GM23248 (cell line): ENCODE data around the gene B4GALT5. TPM values are rescaled to one million over a fixed set of nuclear protein-coding genes. Genes with fewer than 3 reads are reported as not detected.
"Not testable (repeated sequence)": the region's sequence is repeated elsewhere in the genome, so short reads cannot be mapped to it uniquely, and the experiment has no call there.

Experiments
- DNase-seq: peaks from one replicate; pipeline ENCODE4 v3.0.0-alpha.2; 2015
- H2AFZ ChIP-seq: fragments of 200-600 bp; sonication (generic); 2 replicates; pipeline ENCODE4 v1.6.1; 2016; ENCODE audit warnings: antibody characterized with exemption
- H3F3A ChIP-seq: fragments of 200-600 bp; sonication (generic); 2 replicates; pipeline ENCODE4 v1.6.1; 2016; ENCODE audit warnings: mild to moderate bottlenecking, antibody characterized with exemption, mixed run types; ENCODE audit not compliant: insufficient read depth
- H3K27ac ChIP-seq: fragments of 200-600 bp; sonication (generic); 2 replicates; pipeline ENCODE4 v1.5.1; 2016; ENCODE audit warnings: mild to moderate bottlenecking
- H3K27me3 ChIP-seq: fragments of 200-600 bp; sonication (generic); replicated peaks from 2 replicates; pipeline ENCODE4 v1.6.1; 2016; ENCODE audit warnings: mild to moderate bottlenecking; ENCODE audit not compliant: insufficient read depth
- H3K36me3 ChIP-seq: fragments of 200-600 bp; sonication (generic); 2 replicates; pipeline ENCODE4 v1.6.1; 2016; ENCODE audit warnings: low read depth, mild to moderate bottlenecking
- H3K4me1 ChIP-seq: fragments of 200-600 bp; sonication (generic); 2 replicates; pipeline ENCODE4 v1.6.1; 2016; ENCODE audit warnings: mild to moderate bottlenecking; ENCODE audit not compliant: insufficient read depth
- H3K4me2 ChIP-seq: fragments of 200-600 bp; sonication (generic); one replicate; pipeline ENCODE4 v1.6.1; 2016; ENCODE audit warnings: mild to moderate bottlenecking; ENCODE audit not compliant: unreplicated experiment
- H3K4me3 ChIP-seq: fragments of 200-600 bp; sonication (generic); 2 replicates; pipeline ENCODE4 v1.5.1; 2016; ENCODE audit warnings: mild to moderate bottlenecking
- H3K79me2 ChIP-seq: fragments of 200-600 bp; sonication (generic); 2 replicates; pipeline ENCODE4 v1.6.1; 2016; ENCODE audit warnings: mild to moderate bottlenecking; ENCODE audit not compliant: insufficient read depth
- H3K9ac ChIP-seq: fragments of 200-600 bp; sonication (generic); 2 replicates; pipeline ENCODE4 v1.6.1; 2016; ENCODE audit warnings: mild to moderate bottlenecking
- H3K9me2 ChIP-seq: fragments of 200-600 bp; sonication (generic); 2 replicates; pipeline ENCODE4 v1.6.1; 2016; ENCODE audit warnings: mixed run types, mild to moderate bottlenecking, moderate library complexity; ENCODE audit not compliant: insufficient read depth
- H3K9me3 ChIP-seq: fragments of 200-600 bp; sonication (generic); one replicate; pipeline ENCODE4 v1.6.1; 2017; ENCODE audit warnings: low read depth
- H4K20me1 ChIP-seq: fragments of 200-600 bp; sonication (generic); 2 replicates; pipeline ENCODE4 v1.6.0; 2016; ENCODE audit not compliant: insufficient read depth
- EZH2 ChIP-seq: fragments of 200-600 bp; sonication (generic); IDR thresholded peaks from 2 replicates; pipeline ENCODE4 v1.6.1; 2018; ENCODE audit warnings: antibody characterized with exemption, mild to moderate bottlenecking; ENCODE audit not compliant: insufficient read depth, poor library complexity, severe bottlenecking
- EZH2phosphoT487 ChIP-seq: fragments of 200-600 bp; sonication (generic); IDR thresholded peaks from 2 replicates; pipeline ENCODE4 v1.6.1; 2018; ENCODE audit warnings: antibody characterized with exemption, moderate library complexity, mild to moderate bottlenecking, low read depth; ENCODE audit not compliant: insufficient read depth
- WGBS, 2 experiments: methylation state at CpG; one replicate each; pipeline ENCODE4 v1.1.6; 2015 to 2017; ENCODE audit warnings: low lambda C conversion rate in 2 of 2, low coverage in 1 of 2; ENCODE audit errors: missing lambda C conversion rate in 2 of 2; 5-methylcytosine and 5-hydroxymethylcytosine counted together
- in situ Hi-C: fragments of 300-500 bp; cut with MboI; formaldehyde crosslinking; loops from 2 replicates; pipeline ENCODE4 v1.15.0; 2020
- polyA plus RNA-seq: library from polyadenylated mRNA; unstranded; fragments of >200 nt; fragmentation: Nextera tagmentation; extraction: Ambion mirVana; gene quantifications from 2 replicates; pipeline ENCODE4 v1.2.1, GENCODE V29; 2016
- total RNA-seq: library from RNA; depleted of rRNA; stranded (reverse); fragments of >200 nt; shearing (Covaris generic); gene quantifications from 2 replicates; pipeline ENCODE4 v1.2.3, GENCODE V29; 2014

The B4GALT5 gene
- total and polyA plus RNA-seq, 2 experiments from 2014 or later: 4.2 to 16.9 TPM

DNA sequence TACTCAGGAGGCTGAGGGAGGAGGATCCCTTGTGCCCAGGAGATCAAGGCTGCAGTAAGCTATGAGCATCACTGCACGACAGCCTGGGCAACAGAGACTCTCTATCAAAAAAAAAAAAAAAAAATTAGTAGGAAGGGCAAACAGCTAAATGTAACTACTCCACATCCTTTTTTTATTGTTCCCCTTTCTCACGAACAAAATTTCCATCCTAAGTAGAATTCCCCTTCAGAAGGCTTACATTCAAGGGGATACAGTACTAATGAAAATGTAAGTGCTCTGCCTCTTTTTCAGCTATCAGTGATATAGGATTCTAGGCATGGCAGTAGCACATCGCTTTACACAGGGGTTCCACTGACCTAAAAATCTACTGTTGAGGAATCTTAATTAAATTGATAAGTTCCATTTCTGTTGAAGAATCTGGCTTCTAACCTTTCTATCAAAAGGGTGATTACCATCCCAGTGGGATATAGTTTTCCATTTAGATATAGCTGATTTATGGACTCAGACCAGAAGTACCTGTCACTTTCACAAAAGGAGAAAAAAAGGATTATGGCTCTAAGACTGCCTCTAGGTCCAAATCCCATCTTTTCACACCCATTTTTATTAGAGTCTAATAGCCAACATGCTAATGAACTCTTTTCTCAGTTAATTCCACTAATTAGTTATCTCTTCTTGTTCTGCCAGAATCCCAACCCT lies 2.6 kb downstream of the B4GALT5 start:
- H3K79me2 ChIP-seq: peaks cover 81% of the 10 kb centered on the region
- DNase-seq: no peak
- H3K9me3 ChIP-seq: no peaks in the 10 kb centered on the region
- TF ChIP-seq EZH2 (no peak), EZH2phosphoT487 (no peak)
- H2AFZ ChIP-seq: no peak overlapping the region
- H3F3A ChIP-seq: peaks cover 14% of the 10 kb centered on the region
- H3K4me1 ChIP-seq: peaks cover 26% of the 10 kb centered on the region
- no peaks in the 10 kb centered on the region for H3K9me2 ChIP-seq
- H3K36me3 ChIP-seq: no peaks in the 10 kb centered on the region
- no peak overlapping the region for H3K9ac ChIP-seq
- peak overlapping the region; percentile 87 for H3K4me2 ChIP-seq
- H3K27me3 ChIP-seq: no peaks in the 10 kb centered on the region
- H3K4me3 ChIP-seq: peak overlapping the region; percentile 85
- in situ Hi-C loops: no loop called here
- peaks cover 3% of the 10 kb centered on the region for H4K20me1 ChIP-seq
- no peak overlapping the region for H3K27ac ChIP-seq
- WGBS, 2 experiments: 79 to 80% methylated on average over 3 of the region's 3 CpGs

DNA sequence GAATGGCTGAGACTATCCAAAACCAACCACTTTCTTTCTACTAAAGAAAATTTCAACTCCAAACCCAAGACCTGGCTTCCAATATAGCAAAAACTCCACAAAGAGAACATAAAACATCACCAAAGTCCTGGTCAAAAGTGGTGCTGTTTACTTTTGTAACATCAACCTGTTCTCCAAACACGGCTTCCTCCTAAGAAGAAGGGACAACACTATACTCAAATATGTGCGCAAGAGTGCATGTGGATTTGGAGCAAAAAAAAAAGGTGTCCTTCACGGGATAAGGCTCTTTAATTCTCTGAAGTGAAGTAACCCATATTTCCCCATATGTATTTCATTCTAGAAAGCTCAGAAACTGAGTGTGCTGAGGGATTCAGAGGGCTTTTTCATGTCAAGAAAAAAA lies 6.6 kb downstream of the B4GALT5 start:
- TF ChIP-seq EZH2phosphoT487 (no peak), EZH2 (no peak)
- 66 to 67% methylated on average over 3 of the region's 3 CpGs for WGBS, 2 experiments
- Histone ChIP-seq H4K20me1 (peaks cover 3% of the 10 kb centered on the region), H3K9me3 (no peaks in the 10 kb centered on the region), H3K4me2 (no peak overlapping the region), H3K79me2 (peaks cover 99% of the 10 kb centered on the region), H3K4me1 (peaks cover 34% of the 10 kb centered on the region), H3K9ac (no peak overlapping the region), H3K36me3 (no peaks in the 10 kb centered on the region), H3F3A (peaks cover 29% of the 10 kb centered on the region), H3K4me3 (no peak overlapping the region), H3K27ac (0 out of 2 replicates have a peak overlapping the region, but pooled peaks have one; percentile 7), H3K9me2 (no peaks in the 10 kb centered on the region), H3K27me3 (no peaks in the 10 kb centered on the region), H2AFZ (no peak overlapping the region)
- DNase-seq: no peak
- in situ Hi-C loops: no loop called here

DNA sequence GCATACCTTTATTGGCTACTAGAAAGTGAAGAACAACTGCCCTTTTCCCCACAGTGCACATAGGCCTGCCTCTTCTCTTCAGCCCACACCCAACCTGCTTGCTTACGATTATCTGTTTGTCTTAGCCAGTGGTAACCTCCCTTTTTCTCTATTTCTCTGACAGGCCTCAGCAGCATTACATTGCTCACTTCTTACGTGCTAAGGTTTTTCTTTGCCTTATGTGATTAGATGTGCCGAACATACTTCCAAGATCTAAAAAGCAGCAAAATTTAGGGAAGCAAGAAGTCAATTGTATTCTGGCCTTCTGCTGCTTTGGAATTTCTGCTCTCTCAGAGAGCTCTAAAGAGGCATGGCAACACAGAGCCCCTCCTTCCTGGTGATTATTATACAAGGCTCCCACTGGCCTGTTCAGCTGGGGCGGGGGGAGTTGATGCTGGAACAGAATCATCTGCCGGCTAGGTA lies 7.0 kb downstream of the B4GALT5 start:
- DNase-seq: no peak
- Histone ChIP-seq H3K4me2 (no peak overlapping the region), H3F3A (peaks cover 29% of the 10 kb centered on the region), H3K27ac (0 out of 2 replicates have a peak overlapping the region, but pooled peaks have one; percentile 7), H3K4me1 (peaks cover 34% of the 10 kb centered on the region), H3K9ac (no peak overlapping the region), H3K27me3 (no peaks in the 10 kb centered on the region), H4K20me1 (peaks cover 3% of the 10 kb centered on the region), H3K36me3 (no peaks in the 10 kb centered on the region), H3K9me2 (no peaks in the 10 kb centered on the region), H3K79me2 (peaks cover 99% of the 10 kb centered on the region), H2AFZ (no peak overlapping the region), H3K9me3 (no peaks in the 10 kb centered on the region), H3K4me3 (no peak overlapping the region)
- in situ Hi-C loops: no loop called here
- WGBS, 2 experiments: 44 to 46% methylated on average over 5 of the region's 5 CpGs
- no peak for TF ChIP-seq EZH2phosphoT487
- no peak for TF ChIP-seq EZH2

DNA sequence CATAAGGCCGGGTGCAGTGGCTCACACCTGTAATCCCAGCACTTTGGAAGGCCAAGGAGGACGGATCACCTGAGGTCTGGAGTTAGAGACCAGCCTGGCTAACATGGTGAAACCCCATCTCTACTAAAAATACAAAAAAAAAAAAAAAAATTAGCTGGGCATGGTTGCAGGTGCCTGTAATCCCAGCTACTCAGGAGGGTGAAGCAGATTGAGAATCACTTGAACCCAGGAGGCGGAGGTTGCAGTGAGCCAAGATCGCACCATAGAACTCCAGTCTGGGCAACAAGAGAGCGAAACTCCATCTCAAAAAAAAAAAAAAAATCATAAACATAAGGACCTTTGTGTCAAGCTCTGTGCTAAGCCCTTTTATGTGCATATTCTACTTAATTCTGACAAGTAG lies 7.8 kb downstream of the B4GALT5 start:
- 89 to 91% methylated on average over 5 of the region's 5 CpGs for WGBS, 2 experiments
- H3K4me1 ChIP-seq: peaks cover 35% of the 10 kb centered on the region
- H2AFZ ChIP-seq, in situ Hi-C loops, DNase-seq, H3K9ac ChIP-seq, H3K27me3 ChIP-seq, H4K20me1 ChIP-seq, H3K27ac ChIP-seq, H3K4me3 ChIP-seq, H3K9me2 ChIP-seq, H3K9me3 ChIP-seq, H3K36me3 ChIP-seq, H3K4me2 ChIP-seq: not testable (repeated sequence)
- H3K79me2 ChIP-seq: peaks cover 99% of the 10 kb centered on the region
- H3F3A ChIP-seq: peaks cover 34% of the 10 kb centered on the region

DNA sequence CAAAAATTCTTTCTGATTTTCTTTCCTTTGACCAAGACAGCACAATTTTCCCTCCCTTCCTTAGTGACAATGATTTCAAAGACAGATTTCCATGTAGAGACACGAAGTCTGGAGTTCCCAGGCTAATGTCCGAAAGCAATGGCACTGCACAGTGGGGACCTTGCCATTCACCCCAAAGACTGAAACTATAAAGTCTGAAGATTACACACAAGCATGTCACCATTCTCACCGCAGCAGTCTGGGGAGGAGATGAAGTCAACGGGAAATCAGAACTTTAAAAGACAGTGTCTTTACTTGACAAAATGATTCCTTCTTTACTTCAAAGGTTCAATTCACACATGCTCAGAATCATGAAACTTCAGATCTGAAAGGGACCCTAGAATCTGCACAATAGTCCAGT lies 8.3 kb downstream of the B4GALT5 start:
- Histone ChIP-seq H4K20me1 (peaks cover 3% of the 10 kb centered on the region), H3K9me3 (no peaks in the 10 kb centered on the region), H3K4me2 (no peak overlapping the region), H3K9ac (no peak overlapping the region), H3K4me3 (no peak overlapping the region), H3K27ac (no peak overlapping the region), H3K79me2 (peaks cover 96% of the 10 kb centered on the region), H3K27me3 (no peaks in the 10 kb centered on the region), H3K36me3 (no peaks in the 10 kb centered on the region), H2AFZ (no peak overlapping the region), H3F3A (peaks cover 38% of the 10 kb centered on the region), H3K4me1 (peaks cover 39% of the 10 kb centered on the region), H3K9me2 (no peaks in the 10 kb centered on the region)
- in situ Hi-C loops: no loop called here
- TF ChIP-seq EZH2phosphoT487 (no peak), EZH2 (no peak)
- no peak for DNase-seq
- 66 to 70% methylated on average over 4 of the region's 4 CpGs for WGBS, 2 experiments
